GM21526 (cell line): Measurements from ENCODE around the gene JSRP1.
A peak's percentile ranks its signal among the peaks of the same experiment; 100 is the strongest.

Source experiments
- ATAC-seq: cut with Tn5 transposase; IDR thresholded peaks from one replicate; pipeline ENCODE4 v1.9.1; 2021; ENCODE audit warnings: moderate library complexity; ENCODE audit not compliant: unreplicated experiment, low FRiP score

JSRP1 gene

DNA sequence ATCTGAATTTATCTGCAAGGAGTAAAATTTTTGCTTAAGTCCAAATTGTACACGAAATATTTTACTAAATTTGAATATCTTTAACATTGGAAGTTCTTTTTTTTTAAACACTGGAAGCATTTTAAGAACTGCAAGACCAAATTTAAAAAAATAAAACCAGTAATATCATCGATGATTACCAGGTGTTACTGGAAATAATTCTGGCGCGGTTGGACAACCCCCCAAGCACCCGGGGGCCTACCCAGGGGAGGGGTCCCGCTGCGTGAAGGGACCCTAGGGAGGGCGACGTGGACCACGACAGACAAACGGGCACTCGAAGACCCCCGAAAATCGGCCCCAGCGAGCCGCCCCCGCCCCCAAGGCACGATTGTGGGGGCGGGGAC, 12.6 kb upstream of the JSRP1 start:
- ATAC-seq: no peak

GRCh38 chr19:2268480-2268830, 12.2 kb upstream of the JSRP1 start:
- ATAC-seq: no peak

DNA sequence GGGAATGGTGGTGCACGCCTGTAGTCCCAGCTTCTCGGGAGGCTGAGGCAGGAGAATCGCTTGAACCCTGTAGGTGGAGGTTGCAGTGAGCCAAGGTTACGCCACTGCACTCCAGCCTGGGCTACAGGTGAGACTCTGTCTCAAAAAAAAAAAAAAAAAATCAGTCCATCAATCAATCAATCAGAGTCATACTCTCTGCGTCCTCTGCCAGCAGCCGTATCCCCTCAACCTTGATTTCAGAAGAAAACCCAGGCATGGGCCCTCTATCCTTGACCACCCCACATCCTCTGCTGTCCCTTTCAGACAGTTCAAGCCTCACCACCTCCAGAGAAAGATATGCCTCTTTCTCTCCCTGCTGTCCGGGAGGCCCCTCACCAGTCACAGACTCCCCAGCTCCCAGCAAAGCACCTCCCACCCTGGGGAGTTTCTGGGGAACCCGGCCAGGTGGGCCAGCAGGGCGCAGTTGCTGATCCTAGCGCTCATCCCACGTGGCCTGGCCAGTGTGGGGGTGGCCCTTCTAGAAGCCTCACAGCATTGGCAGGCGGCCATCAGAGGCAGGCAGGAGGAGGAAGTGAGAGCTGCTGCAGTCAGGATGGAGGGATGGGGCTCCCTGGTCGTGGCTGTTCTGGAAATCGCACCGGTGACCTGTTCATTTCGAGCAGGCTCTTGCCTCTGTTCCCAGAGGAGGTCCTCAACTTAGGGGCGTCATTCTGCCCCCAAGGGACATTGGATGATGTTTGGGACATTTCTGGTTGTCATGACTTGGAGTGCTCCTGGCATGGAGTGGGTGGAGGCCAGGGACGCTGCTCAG, 10.2 kb upstream of the JSRP1 start:
- peak; percentile 28 for ATAC-seq

- no peak for ATAC-seq
Observed at GRCh38 chr19:2261438-2262172, 5.4 kb upstream of the JSRP1 start.

- no peak for ATAC-seq
Observed at GRCh38 chr19:2260341-2260805, 4.2 kb upstream of the JSRP1 start.

DNA sequence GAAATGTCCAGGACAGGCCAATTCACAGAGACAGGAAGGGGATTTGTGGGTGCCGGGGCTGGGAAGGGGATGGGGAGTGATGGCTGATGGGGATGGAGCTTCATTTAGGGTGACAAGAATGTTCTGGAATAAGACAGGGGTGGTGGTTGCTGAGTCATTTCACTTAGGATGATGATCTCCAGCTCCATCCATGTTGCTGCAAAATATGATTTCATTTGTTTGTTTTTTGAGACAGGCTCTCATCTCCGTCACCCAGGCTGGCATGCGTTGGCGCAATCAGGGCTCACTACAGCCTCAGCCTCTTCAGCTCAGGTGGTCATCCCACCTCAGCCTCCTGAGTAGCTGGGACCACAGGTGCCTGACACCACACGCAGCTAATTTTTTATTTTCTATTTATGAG, 3.1 kb upstream of the JSRP1 start:
- no peak for ATAC-seq

GRCh38 chr19:2255112-2255845, 938 bp downstream of the JSRP1 start:
- no peak for ATAC-seq

DNA sequence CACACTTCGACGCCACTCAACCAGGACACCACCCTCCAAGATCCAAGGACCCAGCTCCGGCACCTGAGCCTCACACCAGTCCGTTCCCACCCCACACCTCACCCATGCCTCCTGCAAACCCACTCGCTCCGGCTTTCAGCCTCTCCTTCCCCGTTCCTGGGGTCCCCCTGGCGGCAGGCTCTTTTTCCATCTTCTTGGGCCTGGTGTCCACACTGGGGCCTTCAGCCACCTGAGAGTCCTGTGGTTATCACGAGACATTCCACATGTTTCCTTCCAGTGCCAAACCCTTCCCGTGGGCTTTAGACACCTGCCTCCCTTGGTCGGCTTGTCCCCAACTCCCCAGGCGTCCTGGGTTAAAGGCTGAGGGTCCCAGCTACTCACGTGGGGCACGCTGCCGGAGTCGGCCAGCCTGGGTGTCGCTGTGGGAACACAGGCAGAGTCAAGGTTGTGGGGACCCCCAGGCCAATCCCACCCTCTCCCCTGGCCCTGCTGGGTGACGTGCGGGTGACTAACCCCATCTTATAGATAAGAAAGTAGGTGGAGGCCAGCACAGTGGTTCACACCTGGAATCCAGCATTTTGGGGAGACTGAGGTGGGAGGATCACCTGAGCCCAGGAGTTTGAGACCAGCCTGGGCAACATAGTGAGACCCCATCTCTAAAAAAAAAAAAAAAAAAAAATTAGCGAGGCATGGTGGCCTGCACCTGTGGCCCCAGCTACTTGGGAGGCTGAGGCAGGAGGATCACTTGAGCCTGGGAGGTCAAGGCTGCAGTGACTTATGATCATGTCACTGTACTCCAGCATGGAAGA, 1.9 kb downstream of the JSRP1 start:
- no peak for ATAC-seq

- ATAC-seq: no peak
Observed at GRCh38 chr19:2253106-2254063, 2.8 kb downstream of the JSRP1 start.

DNA sequence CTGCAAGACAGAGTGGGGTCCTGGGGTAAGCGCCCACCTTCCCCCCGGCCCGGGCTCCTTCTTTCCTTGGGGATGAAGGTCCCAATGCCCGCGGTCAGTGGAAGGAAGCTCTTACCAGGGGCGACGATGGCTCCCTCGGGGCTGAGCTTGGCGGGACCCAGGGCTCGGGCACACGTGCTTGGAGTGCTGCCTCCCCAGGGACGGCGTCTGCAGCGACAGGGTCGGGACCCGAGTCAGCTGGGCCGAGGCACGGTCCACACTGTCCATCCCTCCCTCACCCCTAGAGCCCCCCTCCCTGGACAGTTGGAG, 3.5 kb downstream of the JSRP1 start:
- no peak for ATAC-seq

DNA sequence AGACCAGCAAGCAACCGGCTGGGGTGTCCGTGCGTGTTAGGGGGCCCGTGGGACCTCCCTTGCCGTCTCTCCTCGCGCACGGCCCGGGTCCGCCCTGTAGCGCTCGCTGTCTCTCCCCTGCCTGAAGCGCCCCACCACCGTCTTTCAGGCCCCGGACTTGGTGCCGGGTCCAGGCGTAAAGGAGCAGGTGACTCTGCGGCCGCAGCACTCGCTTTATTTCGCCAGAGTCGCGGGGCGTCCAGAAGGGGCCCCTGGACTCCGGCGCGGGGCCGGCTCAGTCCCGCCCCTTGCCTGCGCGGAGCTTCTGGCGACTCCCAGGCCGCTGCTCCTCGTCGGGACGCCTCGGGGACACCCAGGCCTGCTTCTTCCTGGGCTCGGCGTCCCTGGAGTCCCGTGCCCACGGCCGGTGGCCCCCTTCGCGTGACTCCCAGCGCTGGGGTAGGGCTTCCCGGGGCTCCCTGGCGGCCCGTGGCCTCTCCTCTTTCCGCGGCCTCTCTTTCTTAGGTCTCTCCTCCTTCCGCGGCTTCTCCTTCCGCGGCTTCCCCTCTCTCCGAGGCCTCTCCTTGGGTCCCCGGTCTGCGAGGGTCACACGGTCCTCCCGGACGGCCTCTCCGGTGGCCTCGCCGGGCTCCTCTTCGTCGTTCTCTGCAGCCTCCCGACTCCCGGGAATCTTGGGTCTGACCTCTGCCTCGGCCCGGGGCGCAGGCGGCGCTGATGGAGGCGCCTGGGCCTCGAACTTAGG, 4.0 kb downstream of the JSRP1 start:
- ATAC-seq: no peak

- no peak for ATAC-seq
Observed at GRCh38 chr19:2251106-2252054, 4.8 kb downstream of the JSRP1 start.

- no peak for ATAC-seq
Observed at GRCh38 chr19:2250766-2251105, 5.5 kb downstream of the JSRP1 start.

GRCh38 chr19:2249880-2250765, 6.1 kb downstream of the JSRP1 start:
- no peak for ATAC-seq

GRCh38 chr19:2249010-2249866, 7.0 kb downstream of the JSRP1 start, which contains the start of gene AMH:
Gene AMH, plus strand, starts transcription at chr19:2249323. Its CDS starts 10 bp downstream, at chr19:2249333.
- no peak for ATAC-seq
